LNCAP (cell line): ENCODE measurements around the gene PIEZO1.

ENCODE experiments used
- TF ChIP-seq, protein P1 (sequence below): fragments of 450-650 bp; IDR thresholded peaks from 2 replicates; pipeline ENCODE4 v1.5.1; 2017; ENCODE audit warnings: mild to moderate bottlenecking

The PIEZO1 gene

DNA sequence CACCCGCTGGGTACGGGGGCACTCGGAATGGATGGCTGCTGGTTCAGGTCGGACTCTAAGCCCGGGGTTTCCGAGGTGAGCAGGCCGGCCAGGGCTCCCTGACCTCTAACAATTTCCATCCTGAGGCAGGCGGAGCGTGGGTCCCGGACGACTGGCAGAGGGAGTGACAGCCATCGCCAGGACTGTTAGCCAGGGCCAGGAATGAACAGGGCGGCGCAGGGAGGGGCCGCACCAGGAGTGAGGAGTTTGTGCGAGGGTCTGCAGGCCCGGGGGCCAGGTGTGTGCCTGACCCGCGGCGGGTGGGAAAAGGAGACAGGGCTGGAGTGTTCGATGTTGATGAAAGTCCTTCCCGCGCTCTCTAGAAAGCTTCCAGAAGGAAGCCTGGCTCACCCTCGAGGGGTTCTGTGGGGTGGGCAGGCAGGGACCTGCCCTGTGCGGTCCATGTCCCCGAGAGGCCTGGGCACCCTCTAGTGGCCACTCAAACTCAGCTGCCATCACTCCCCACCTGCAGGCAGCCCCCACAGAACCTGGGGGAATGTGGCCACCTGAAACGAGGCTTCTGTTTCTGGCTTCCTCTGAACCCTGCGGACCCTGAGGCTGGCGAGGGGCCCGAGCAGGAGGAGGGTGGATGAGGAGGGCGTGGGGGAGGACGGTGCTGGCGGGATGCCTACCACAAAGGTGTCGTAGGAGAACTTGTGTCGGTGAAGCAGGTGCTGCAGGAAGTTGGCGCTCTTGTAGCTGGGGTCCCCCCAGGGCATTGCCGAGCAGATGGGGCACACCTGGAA lies 87.0 kb downstream of the PIEZO1 start:
- TF ChIP-seq, protein P1, sequence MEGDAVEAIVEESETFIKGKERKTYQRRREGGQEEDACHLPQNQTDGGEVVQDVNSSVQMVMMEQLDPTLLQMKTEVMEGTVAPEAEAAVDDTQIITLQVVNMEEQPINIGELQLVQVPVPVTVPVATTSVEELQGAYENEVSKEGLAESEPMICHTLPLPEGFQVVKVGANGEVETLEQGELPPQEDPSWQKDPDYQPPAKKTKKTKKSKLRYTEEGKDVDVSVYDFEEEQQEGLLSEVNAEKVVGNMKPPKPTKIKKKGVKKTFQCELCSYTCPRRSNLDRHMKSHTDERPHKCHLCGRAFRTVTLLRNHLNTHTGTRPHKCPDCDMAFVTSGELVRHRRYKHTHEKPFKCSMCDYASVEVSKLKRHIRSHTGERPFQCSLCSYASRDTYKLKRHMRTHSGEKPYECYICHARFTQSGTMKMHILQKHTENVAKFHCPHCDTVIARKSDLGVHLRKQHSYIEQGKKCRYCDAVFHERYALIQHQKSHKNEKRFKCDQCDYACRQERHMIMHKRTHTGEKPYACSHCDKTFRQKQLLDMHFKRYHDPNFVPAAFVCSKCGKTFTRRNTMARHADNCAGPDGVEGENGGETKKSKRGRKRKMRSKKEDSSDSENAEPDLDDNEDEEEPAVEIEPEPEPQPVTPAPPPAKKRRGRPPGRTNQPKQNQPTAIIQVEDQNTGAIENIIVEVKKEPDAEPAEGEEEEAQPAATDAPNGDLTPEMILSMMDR, result peak; percentile 44

DNA sequence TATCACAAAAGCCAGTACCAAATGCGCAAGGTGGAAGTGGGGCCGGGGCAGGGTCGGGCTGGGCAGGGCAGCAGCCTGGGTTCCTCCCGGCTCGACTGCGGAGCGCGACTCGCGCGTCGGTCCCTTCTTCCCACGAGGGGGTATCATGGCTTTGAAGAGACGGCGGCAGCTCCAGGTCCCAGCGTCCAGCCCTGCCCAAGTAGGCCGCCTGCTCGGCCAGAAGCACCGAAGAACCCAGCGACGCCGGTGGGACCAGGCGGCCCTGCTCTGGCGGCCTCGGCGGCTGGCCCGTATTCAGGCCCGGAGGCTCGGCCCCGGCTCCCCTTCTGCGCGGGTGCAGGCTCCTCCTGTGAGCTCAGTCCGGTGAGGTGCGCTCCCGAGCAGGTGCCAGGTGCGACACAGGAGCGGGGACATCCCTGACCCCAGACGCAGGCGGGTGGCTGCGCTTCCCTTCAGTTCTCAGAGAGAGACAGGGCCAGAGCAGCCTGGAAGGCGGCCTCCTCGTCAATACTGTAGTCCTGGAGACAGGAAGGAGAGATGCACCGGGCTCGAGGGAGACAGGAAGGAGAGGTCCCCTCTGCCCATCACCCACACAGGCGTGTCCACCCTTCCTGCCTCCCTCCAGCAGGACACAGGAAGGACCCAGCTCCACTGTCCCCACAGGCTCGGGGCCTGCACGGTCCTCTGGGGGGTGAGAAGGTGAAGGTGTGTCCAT lies 87.7 kb downstream of the PIEZO1 start:
- TF ChIP-seq, protein P1, result no peak

DNA sequence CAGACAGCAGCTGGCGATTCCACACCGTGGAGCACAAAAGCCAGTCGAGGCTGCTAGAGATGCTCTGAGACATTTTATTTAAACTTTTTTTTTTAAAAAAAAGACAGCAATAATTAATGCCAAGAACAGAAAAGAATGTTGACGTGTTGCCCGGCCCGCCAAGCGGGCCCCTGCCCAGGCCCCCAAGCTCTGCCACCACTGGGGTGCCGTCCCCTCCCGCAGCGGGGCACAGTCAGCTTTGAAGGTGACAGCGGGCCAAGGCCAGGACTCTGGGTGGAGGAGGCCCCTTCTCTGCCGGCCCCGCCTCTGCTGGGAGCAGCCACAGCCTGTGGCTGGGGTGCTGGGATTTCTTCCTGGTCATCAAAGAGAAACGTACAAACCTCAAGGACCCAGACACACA lies 88.6 kb downstream of the PIEZO1 start:
- TF ChIP-seq, protein P1, result no peak

DNA sequence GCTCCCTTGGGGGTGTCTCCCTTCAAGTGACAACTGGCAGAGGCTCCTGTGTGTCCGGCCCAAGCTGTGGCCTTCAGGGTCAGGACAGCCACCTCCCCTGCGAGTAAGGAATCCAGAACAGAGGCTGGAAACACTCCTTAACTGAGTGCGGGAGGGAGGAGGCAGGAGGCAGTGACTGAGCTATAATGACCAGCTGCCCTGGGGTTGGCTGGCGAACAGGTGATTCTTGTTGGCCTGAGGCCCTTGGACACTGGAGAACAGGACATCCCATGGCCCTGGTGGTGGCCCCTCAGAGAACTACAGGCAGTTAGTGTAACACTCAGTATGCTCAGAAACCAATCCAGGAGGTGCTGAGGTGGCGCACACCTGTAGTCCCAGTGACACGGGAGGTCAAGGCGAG lies 89.3 kb downstream of the PIEZO1 start:
- TF ChIP-seq, protein P1, result no peak

DNA sequence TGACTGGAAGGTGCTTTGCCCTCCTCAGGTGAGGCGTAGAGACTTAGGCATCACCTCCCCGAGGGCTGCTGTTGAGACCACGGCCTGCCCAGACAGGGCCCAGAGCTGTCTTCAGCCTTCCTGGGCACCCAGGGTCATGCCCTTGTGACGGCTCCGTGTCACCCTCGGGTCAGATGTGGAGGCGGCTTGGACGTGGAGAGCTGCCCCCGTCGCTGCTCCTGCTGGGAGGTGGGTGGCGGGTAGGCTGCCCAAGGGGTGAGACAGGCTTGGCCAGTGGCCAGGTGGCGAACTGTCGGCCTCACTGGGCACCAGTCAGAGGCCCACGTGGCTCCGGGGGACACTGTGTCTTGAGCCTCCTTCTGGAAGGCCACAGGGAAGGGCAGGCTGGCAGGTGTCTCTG lies 89.8 kb downstream of the PIEZO1 start:
- TF ChIP-seq, protein P1, result no peak

DNA sequence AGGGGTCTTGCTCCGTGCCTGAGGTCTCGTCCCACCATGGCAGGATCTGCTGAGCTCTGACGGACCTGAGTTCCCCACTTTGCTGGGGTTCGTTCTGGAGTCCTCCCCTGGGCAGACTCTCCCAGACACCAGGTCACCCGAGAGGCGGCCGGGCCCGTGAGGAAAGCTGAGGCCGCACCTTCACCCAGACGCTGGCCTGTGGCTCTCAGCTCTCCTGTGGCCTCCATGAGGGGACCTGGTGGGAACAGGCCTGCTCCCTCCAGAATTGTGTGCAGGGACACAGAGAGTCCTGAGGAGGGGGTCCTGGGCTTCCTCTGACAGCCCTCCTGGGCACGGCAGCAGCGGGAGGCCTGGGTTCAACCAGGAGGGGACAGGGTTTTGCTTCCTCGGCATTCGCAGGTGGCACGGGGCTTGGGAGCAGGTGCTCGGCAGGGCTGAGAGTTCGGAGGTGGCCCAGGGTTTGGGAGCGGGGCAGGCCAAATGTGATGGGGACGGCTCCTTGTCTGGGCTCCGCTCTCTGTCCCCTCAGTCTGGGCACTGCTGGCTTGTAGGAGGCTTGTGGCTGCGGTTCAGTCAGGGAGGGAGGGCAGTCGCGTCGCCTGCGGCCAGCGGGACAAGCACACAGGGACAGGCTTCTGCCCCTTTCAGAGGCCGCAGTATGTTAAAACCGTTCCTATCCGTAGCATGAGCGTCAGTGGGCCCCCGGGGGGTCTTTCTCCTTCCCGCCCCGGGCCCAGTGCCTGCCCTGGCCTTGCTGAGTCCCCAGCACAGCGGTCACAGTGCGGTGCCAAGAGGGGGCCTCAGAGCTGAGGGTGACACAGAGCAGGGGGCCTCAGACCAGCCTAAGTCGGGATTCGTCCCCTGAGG lies 90.6 kb downstream of the PIEZO1 start:
- TF ChIP-seq, protein P1, result no peak

DNA sequence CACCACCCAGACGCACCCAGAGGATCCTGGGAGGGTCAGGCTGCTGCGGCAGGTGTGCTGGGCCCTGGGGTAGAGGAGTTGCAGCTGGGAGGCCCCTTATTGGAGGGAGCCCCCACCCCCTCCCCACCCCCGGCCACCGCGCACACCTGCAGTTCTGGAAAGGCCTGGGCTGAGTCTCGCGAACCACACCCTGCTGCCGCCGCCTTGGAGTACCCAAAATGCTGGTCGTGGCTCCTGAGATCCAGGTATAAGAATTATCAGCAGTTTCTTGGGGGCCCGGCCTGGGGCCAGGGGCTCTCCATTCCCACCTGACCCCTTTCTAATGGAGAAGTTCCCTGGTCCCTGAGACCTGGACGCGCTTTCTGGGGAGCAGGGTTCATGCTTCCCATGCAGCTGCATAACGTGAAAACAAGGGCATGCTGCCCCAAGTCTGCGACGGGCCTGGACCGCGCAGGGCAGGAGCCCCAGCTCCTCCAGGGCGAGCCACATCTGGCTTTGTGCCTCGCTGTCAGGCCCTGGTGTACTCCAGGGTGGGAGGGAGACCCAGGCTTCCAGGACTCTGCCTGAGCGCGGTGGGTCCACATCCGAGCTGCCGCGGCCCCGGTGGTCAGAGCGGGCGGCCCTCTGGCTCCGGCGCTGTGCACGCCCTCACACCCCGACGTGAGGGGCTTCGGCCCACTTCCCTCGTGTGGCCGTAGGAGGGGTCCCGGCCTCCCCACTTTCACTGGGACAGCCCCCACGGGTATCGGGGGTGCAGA lies 91.4 kb downstream of the PIEZO1 start:
- TF ChIP-seq, protein P1, result no peak
